Spleen (tissue), 11 donors: ENCODE results near the gene ZNRD2. TPM values are rescaled to one million over a fixed set of nuclear protein-coding genes. Genes with fewer than 3 reads are reported as not detected.

Source experiments
- DNase-seq: peaks from one replicate; pipeline ENCODE4 v3.0.0-alpha.2; 2020
- H3K27ac ChIP-seq, 8 donors: fragments of 200-600 bp; sonication (generic) in 7 of 8; 1 replicate in 4 of 8; 2 replicates in 4 of 8; pipeline versions ENCODE4 v1.5.0 to v1.8.0; 2016 to 2021; ENCODE audit warnings: inconsistent platforms in 4 of 8, mild to moderate bottlenecking in 4 of 8, moderate library complexity in 1 of 8
- H3K27me3 ChIP-seq, 7 donors: fragments of 200-600 bp; sonication (generic) in 6 of 7; replicated peaks in 1 of 7; 1 replicate in 4 of 7; 2 replicates in 3 of 7; pipeline versions ENCODE4 v1.5.0 to v1.8.0; 2016 to 2021; ENCODE audit warnings: inconsistent platforms in 3 of 7, mild to moderate bottlenecking in 1 of 7
- H3K36me3 ChIP-seq, 6 donors: fragments of 200-600 bp; sonication (generic) in 5 of 6; 1 replicate in 4 of 6; 2 replicates in 2 of 6; pipeline versions ENCODE4 v1.5.0 to v1.8.0; 2016 to 2021; ENCODE audit warnings: inconsistent platforms in 2 of 6
- H3K4me1 ChIP-seq, 6 donors: fragments of 200-600 bp; sonication (generic) in 5 of 6; 1 replicate in 3 of 6; 2 replicates in 3 of 6; pipeline versions ENCODE4 v1.5.0 to v1.8.0; 2016 to 2021; ENCODE audit warnings: inconsistent platforms in 3 of 6
- H3K4me3 ChIP-seq, 8 donors: fragments of 200-600 bp; sonication (generic) in 7 of 8; 1 replicate in 4 of 8; 2 replicates in 4 of 8; pipeline versions ENCODE4 v1.5.0 to v1.8.0; 2016 to 2021; ENCODE audit warnings: inconsistent platforms in 4 of 8, mild to moderate bottlenecking in 4 of 8, moderate library complexity in 2 of 8
- H3K9me3 ChIP-seq, 8 donors: fragments of 200-600 bp; sonication (generic) in 7 of 8; 1 replicate in 4 of 8; 2 replicates in 4 of 8; pipeline versions ENCODE4 v1.5.0 to v1.8.0; 2016 to 2021; ENCODE audit warnings: inconsistent platforms in 4 of 8
- POLR2A ChIP-seq, 3 donors: fragments of 450-650 bp; IDR thresholded peaks; one replicate each; pipeline ENCODE4 v1.5.1; 2017; ENCODE audit warnings: antibody characterized with exemption in 3 of 3, mild to moderate bottlenecking in 1 of 3
- POLR2AphosphoS5 ChIP-seq, 3 donors: sonication (generic); formaldehyde crosslinking; IDR thresholded peaks; one replicate each; pipeline ENCODE4 v1.5.1; 2017; ENCODE audit warnings: antibody characterized with exemption in 3 of 3
- WGBS, 5 donors: extraction: QIAGEN DNeasy Blood & Tissue Kit in 3 of 5; methylation state at CpG; one replicate each; pipeline versions ENCODE4 v1.1.5 to v1.1.7; 2013 to 2018; 5-methylcytosine and 5-hydroxymethylcytosine counted together
- intact Hi-C: fragments of 100-400 bp; cut with DNase I; formaldehyde crosslinking; loops from one replicate; pipeline ENCODE4 v1.15.0; 2023; ENCODE audit warnings: low total_unique reads
- polyA plus RNA-seq, 3 donors: library from polyadenylated mRNA; stranded (reverse); fragments of 200-250 nt; gene quantifications; one replicate each; pipeline ENCODE4 v1.2.1, GENCODE V29; 2013
- total RNA-seq, 7 donors: library from RNA; depleted of rRNA in 3 of 7; stranded (reverse); fragments of >200 nt in 3 of 7; fragmentation: NEBNext Ultra II Directional in 4 of 7; extraction: Animal tissue kit (Norgen Biotek cat#: 25700) in 4 of 7; gene quantifications; one replicate each; pipeline versions ENCODE4 v1.1.0 to v1.2.1, GENCODE V29; 2016 to 2021
- TF ChIP-seq, protein P1 (sequence below), 11 experiments: fragments of 200-600 bp in 7 of 11; fragments of 450-650 bp in 4 of 11; sonication (generic) in 4 of 11; IDR thresholded peaks in 8 of 11; conservative IDR thresholded peaks in 3 of 11; 1 replicate in 7 of 11; 2 replicates in 4 of 11; pipeline versions ENCODE4 v1.4.0 to v1.8.0; 2016 to 2021; ENCODE audit warnings: antibody characterized with exemption in 11 of 11, inconsistent platforms in 4 of 11, mild to moderate bottlenecking in 1 of 11
- donor health status: healthy with polysubstance abuse.
- donor health status: DM: no; HTN: no; CAD: no; lungs with moderate emphysema.
- donor health status: DM: no; HTN: no; CAD: no.
- donor health status: Bipolar disorder and iron deficiency.
- donor health status: healthy.
- donor health status: DM: no; HTN: no; CAD: no.
- donor health status: DM: yes; HTN: yes; CAD: no.

Gene ZNRD2
- total and polyA plus RNA-seq, 10 donors: 20.9 to 68.8 (median 38.4) TPM

DNA sequence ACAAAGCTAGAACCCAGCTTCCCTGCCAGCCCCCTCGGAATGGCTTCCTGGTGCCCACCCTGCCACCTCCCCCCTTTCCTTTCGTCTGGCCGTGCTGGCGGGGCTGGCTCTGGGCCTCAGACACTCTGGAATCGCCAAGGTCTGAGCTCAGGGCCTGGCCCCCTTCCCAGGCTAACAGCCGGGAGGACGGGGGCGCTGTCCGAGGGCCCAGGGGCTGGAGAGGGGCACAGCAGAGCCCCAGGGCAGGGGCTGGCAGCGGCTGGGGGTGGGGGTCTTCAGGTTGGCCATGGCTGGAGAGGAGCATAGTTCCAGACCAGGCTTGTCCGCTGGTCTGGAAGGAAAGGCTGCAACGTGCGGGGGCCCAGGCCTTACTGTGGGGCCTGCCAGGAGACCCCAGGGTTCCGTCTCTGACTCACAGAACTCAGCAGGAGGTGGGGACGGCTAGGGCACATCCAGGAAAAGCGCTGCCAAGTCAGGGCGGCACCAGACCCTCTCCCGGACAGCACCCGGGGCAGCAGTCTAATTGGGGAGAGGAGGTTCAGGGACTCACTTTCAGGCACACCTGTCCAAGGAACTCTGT, 11.3 kb upstream of the ZNRD2 start:
- TF ChIP-seq POLR2AphosphoS5 (IDR thresholded peaks at IDR 0.05) (peak in 2 of 3 donors; percentile 13 to 35), POLR2A (IDR thresholded peaks at IDR 0.05) (no peak)
- TF ChIP-seq, protein P1, sequence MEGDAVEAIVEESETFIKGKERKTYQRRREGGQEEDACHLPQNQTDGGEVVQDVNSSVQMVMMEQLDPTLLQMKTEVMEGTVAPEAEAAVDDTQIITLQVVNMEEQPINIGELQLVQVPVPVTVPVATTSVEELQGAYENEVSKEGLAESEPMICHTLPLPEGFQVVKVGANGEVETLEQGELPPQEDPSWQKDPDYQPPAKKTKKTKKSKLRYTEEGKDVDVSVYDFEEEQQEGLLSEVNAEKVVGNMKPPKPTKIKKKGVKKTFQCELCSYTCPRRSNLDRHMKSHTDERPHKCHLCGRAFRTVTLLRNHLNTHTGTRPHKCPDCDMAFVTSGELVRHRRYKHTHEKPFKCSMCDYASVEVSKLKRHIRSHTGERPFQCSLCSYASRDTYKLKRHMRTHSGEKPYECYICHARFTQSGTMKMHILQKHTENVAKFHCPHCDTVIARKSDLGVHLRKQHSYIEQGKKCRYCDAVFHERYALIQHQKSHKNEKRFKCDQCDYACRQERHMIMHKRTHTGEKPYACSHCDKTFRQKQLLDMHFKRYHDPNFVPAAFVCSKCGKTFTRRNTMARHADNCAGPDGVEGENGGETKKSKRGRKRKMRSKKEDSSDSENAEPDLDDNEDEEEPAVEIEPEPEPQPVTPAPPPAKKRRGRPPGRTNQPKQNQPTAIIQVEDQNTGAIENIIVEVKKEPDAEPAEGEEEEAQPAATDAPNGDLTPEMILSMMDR (IDR thresholded peaks at IDR 0.05 in 8 of 11, conservative IDR thresholded peaks at IDR 0.05 in 3 of 11): no peak
- intact Hi-C loops: no loop called here
- Histone ChIP-seq H3K27me3 (peaks cover 0 to 18% (median 0%) of the 10 kb centered on the region in 7 donors), H3K4me3 (peak overlapping the region in 6 of 8 donors; percentile 47 to 76 (median 52)), H3K4me1 (peaks cover 34 to 77% (median 65%) of the 10 kb centered on the region in 6 donors), H3K9me3 (no peaks in the 10 kb centered on the region), H3K27ac (peak overlapping the region; percentile 73 to 91 (median 88)), H3K36me3 (no peaks in the 10 kb centered on the region)
- WGBS, 5 donors: 51 to 67% (median 58%) methylated on average over 11 to 19 of the region's 19 CpGs
- DNase-seq: peak; percentile 79

DNA sequence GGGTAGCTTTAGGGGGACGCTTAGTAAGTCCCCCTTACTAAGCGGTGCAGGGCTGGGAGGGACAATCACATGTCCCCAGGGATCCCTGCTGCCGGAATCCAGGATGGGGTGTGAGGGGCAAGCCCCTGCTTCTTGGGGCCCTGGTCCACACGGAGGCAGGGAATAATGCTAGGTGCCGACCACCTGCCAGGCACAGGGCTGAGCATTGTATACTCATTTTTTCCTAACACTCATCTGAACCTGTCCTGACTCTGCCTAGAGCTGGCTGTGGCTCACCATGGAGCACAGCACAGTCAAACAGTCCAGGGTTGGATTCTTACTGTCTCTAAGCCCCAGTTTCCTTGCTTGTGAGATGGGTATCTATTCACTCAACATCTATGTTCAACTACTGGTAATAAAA, 10.7 kb upstream of the ZNRD2 start:
- Histone ChIP-seq H3K36me3 (no peaks in the 10 kb centered on the region), H3K4me3 (no peak overlapping the region), H3K27ac (peak overlapping the region in 7 of 8 donors; percentile 22 to 91 (median 88)), H3K4me1 (peaks cover 30 to 77% (median 61%) of the 10 kb centered on the region in 6 donors), H3K27me3 (peaks cover 0 to 18% (median 0%) of the 10 kb centered on the region in 7 donors), H3K9me3 (no peaks in the 10 kb centered on the region)
- intact Hi-C loops: no loop called here
- DNase-seq: no peak
- no peak for TF ChIP-seq POLR2AphosphoS5 (IDR thresholded peaks at IDR 0.05)
- TF ChIP-seq, protein P1 (IDR thresholded peaks at IDR 0.05 in 8 of 11, conservative IDR thresholded peaks at IDR 0.05 in 3 of 11): no peak
- no peak for TF ChIP-seq POLR2A (IDR thresholded peaks at IDR 0.05)
- 70 to 91% (median 85%) methylated on average over 4 to 5 of the region's 5 CpGs for WGBS, 5 donors

DNA sequence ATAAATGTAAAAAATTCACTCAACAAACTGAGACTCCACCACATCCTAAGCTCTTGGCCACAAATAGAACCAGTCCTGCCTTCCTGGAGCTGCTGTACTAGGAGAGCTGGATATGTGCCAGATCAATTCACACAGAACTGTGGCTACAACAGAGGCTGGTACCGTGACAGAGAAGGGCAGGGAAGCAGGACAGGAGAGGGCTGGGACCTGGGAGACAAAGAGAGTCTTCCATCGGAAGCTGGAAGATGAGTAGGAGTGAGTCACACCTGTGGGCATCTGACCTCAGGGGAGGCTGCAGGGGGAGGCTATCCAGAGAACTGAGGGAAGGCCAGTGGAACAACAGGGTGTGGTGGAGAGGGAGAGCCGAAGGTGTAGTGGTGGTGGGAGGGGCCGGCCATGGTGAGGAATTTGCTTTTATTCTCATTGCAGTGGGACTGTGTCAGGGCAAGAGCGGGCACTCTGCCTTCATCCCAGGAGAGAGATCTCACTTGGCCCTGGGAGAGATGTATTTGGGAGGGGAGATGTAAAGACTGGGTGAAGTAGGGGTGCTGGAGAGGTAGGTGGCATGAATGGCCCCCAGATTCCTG, 10.2 kb upstream of the ZNRD2 start:
- Histone ChIP-seq H3K27ac (peak overlapping the region in 7 of 8 donors; percentile 22 to 91 (median 88)), H3K27me3 (peaks cover 0 to 18% (median 0%) of the 10 kb centered on the region in 7 donors), H3K9me3 (no peaks in the 10 kb centered on the region), H3K4me1 (peaks cover 29 to 77% (median 59%) of the 10 kb centered on the region in 6 donors), H3K4me3 (no peak overlapping the region), H3K36me3 (no peaks in the 10 kb centered on the region)
- DNase-seq: no peak
- intact Hi-C loops: no loop called here
- WGBS, 5 donors: 52 to 90% (median 77%) methylated on average over 5 of the region's 5 CpGs
- TF ChIP-seq POLR2AphosphoS5 (IDR thresholded peaks at IDR 0.05) (no peak), POLR2A (IDR thresholded peaks at IDR 0.05) (no peak)
- TF ChIP-seq, protein P1 (IDR thresholded peaks at IDR 0.05 in 8 of 11, conservative IDR thresholded peaks at IDR 0.05 in 3 of 11): no peak
